ENCODE data around the gene HOXC12.

Gene HOXC12

DNA sequence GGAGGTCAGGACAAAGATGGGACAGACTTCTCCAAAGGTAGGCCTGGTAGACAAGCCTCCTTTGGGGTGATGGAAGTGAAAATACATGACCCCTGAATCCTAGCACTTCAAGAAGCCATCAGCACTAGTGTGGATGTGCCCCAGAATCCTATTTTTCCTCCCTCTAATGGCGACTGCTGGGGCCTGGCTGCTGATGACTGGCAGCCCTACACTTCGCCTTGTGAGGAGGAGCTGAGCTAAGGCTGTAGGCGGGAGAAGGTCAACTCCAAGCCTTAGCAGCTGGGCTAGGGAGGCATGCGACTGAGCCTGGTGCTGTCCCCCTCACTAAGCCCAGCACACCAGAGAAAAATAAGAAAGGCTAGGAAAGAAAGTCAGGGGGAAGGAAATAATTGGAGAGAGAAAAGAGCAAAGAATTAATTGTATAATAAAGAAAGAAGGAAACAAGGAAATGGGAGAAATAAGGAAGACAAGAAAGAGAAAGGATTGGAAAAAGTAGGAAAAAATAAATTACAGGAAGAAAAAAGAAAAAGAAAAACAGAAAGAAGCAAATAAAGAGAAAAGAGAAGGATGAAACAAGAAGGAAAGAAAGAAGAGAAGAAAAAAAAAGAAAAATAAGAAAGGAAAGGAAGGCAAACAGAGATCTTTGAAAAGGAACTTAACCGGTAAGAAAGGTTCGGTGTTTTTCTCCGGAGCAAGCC lies 25.6 kb downstream of the HOXC12 start:
- TF ChIP-seq TOX (CRISPR knock-in tag; IDR thresholded peaks at IDR 0.05; ENCODE audit: borderline replicate concordance) (no peak), ZNF565 (CRISPR knock-in tag; conservative IDR thresholded peaks at IDR 0.05; ENCODE audit: low read depth) (no peak), RARB (CRISPR knock-in tag; IDR thresholded peaks at IDR 0.05) (no peak), OSR1 (CRISPR knock-in tag; IDR thresholded peaks at IDR 0.05) (no peak), CSDC2 (CRISPR knock-in tag; IDR thresholded peaks at IDR 0.05) (no peak), SNAI2 (CRISPR knock-in tag; IDR thresholded peaks at IDR 0.05) (no peak), ZFP30 (CRISPR knock-in tag; IDR thresholded peaks at IDR 0.05) (no peak)
- TF ChIP-seq, protein P1, sequence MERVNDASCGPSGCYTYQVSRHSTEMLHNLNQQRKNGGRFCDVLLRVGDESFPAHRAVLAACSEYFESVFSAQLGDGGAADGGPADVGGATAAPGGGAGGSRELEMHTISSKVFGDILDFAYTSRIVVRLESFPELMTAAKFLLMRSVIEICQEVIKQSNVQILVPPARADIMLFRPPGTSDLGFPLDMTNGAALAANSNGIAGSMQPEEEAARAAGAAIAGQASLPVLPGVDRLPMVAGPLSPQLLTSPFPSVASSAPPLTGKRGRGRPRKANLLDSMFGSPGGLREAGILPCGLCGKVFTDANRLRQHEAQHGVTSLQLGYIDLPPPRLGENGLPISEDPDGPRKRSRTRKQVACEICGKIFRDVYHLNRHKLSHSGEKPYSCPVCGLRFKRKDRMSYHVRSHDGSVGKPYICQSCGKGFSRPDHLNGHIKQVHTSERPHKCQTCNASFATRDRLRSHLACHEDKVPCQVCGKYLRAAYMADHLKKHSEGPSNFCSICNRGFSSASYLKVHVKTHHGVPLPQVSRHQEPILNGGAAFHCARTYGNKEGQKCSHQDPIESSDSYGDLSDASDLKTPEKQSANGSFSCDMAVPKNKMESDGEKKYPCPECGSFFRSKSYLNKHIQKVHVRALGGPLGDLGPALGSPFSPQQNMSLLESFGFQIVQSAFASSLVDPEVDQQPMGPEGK (CRISPR knock-in tag; IDR thresholded peaks at IDR 0.05; ENCODE audit: borderline replicate concordance) = no peak
- TF ChIP-seq, protein P2, sequence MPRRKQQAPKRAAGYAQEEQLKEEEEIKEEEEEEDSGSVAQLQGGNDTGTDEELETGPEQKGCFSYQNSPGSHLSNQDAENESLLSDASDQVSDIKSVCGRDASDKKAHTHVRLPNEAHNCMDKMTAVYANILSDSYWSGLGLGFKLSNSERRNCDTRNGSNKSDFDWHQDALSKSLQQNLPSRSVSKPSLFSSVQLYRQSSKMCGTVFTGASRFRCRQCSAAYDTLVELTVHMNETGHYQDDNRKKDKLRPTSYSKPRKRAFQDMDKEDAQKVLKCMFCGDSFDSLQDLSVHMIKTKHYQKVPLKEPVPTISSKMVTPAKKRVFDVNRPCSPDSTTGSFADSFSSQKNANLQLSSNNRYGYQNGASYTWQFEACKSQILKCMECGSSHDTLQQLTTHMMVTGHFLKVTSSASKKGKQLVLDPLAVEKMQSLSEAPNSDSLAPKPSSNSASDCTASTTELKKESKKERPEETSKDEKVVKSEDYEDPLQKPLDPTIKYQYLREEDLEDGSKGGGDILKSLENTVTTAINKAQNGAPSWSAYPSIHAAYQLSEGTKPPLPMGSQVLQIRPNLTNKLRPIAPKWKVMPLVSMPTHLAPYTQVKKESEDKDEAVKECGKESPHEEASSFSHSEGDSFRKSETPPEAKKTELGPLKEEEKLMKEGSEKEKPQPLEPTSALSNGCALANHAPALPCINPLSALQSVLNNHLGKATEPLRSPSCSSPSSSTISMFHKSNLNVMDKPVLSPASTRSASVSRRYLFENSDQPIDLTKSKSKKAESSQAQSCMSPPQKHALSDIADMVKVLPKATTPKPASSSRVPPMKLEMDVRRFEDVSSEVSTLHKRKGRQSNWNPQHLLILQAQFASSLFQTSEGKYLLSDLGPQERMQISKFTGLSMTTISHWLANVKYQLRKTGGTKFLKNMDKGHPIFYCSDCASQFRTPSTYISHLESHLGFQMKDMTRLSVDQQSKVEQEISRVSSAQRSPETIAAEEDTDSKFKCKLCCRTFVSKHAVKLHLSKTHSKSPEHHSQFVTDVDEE (CRISPR knock-in tag; IDR thresholded peaks at IDR 0.05) = no peak
- TF ChIP-seq, protein P3, sequence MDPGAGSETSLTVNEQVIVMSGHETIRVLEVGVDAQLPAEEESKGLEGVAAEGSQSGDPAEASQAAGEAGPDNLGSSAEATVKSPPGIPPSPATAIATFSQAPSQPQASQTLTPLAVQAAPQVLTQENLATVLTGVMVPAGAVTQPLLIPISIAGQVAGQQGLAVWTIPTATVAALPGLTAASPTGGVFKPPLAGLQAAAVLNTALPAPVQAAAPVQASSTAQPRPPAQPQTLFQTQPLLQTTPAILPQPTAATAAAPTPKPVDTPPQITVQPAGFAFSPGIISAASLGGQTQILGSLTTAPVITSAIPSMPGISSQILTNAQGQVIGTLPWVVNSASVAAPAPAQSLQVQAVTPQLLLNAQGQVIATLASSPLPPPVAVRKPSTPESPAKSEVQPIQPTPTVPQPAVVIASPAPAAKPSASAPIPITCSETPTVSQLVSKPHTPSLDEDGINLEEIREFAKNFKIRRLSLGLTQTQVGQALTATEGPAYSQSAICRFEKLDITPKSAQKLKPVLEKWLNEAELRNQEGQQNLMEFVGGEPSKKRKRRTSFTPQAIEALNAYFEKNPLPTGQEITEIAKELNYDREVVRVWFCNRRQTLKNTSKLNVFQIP (CRISPR knock-in tag; IDR thresholded peaks at IDR 0.05; ENCODE audit: borderline replicate concordance, low read depth) = no peak
- ATAC-seq = no peak

DNA sequence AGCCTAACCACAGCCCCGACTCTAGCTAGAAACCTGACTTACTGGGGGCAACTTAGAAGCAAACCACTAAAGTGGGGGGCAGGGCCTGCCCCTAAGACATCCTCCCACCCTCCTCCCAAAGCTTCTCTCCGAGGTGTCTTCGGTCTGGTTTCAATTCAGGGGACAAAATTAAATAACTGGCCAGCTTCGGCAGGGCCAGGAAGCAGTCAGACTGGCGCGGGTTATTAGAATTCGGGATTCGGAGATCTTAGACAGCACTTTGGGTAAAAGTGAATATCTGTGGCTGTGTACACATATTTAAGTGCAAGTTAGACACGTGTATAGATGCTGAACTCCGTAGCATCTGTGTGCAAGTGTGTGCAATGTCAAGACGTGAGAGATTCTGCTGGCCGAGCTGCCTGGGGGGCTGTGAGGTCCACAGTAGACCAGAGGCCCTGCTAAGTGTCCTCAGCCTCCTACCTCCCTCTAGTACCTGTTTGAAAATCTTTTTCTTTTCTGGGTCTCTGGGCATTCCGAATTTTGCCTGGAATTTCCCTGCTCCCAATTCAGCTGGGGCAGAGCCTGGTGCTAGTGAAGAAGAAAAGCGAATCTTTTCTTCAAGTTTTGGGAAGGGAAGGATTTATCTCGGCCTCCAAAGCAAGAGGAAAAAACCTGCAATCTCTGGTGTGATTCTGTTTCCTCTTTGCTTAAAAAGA lies 26.2 kb downstream of the HOXC12 start:
- TF ChIP-seq, protein P1 (CRISPR knock-in tag; IDR thresholded peaks at IDR 0.05; ENCODE audit: borderline replicate concordance) = no peak
- TF ChIP-seq SNAI2 (CRISPR knock-in tag; IDR thresholded peaks at IDR 0.05) (no peak), OSR1 (CRISPR knock-in tag; IDR thresholded peaks at IDR 0.05) (no peak), ZFP3 (CRISPR knock-in tag; IDR thresholded peaks at IDR 0.05) (no peak), PPARA (CRISPR knock-in tag; IDR thresholded peaks at IDR 0.05; ENCODE audit: borderline replicate concordance) (no peak), TOX (CRISPR knock-in tag; IDR thresholded peaks at IDR 0.05; ENCODE audit: borderline replicate concordance) (no peak), ZNF565 (CRISPR knock-in tag; conservative IDR thresholded peaks at IDR 0.05; ENCODE audit: low read depth) (no peak), ZNF70 (CRISPR knock-in tag; IDR thresholded peaks at IDR 0.05) (no peak), ZFP30 (CRISPR knock-in tag; IDR thresholded peaks at IDR 0.05) (no peak), ZNF8 (CRISPR knock-in tag; IDR thresholded peaks at IDR 0.05) (no peak), TCF4 (CRISPR knock-in tag; IDR thresholded peaks at IDR 0.05; ENCODE audit: borderline replicate concordance) (no peak), BACH2 (CRISPR knock-in tag; IDR thresholded peaks at IDR 0.05; ENCODE audit: borderline replicate concordance) (no peak), ZC3H10 (CRISPR knock-in tag; IDR thresholded peaks at IDR 0.05) (no peak), ISL1 (CRISPR knock-in tag; IDR thresholded peaks at IDR 0.05) (no peak)
- TF ChIP-seq, protein P4, sequence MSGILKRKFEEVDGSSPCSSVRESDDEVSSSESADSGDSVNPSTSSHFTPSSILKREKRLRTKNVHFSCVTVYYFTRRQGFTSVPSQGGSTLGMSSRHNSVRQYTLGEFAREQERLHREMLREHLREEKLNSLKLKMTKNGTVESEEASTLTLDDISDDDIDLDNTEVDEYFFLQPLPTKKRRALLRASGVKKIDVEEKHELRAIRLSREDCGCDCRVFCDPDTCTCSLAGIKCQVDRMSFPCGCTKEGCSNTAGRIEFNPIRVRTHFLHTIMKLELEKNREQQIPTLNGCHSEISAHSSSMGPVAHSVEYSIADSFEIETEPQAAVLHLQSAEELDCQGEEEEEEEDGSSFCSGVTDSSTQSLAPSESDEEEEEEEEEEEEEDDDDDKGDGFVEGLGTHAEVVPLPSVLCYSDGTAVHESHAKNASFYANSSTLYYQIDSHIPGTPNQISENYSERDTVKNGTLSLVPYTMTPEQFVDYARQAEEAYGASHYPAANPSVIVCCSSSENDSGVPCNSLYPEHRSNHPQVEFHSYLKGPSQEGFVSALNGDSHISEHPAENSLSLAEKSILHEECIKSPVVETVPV (CRISPR knock-in tag; IDR thresholded peaks at IDR 0.05) = no peak
- TF ChIP-seq, protein P3 (CRISPR knock-in tag; IDR thresholded peaks at IDR 0.05; ENCODE audit: borderline replicate concordance, low read depth) = no peak
- TF ChIP-seq, protein P2 (CRISPR knock-in tag; IDR thresholded peaks at IDR 0.05) = no peak
- ATAC-seq = no peak
